ENCODE data around the gene MYBPC2.
A peak's percentile ranks its signal among the peaks of the same experiment; 100 is the strongest.

The MYBPC2 gene

DNA sequence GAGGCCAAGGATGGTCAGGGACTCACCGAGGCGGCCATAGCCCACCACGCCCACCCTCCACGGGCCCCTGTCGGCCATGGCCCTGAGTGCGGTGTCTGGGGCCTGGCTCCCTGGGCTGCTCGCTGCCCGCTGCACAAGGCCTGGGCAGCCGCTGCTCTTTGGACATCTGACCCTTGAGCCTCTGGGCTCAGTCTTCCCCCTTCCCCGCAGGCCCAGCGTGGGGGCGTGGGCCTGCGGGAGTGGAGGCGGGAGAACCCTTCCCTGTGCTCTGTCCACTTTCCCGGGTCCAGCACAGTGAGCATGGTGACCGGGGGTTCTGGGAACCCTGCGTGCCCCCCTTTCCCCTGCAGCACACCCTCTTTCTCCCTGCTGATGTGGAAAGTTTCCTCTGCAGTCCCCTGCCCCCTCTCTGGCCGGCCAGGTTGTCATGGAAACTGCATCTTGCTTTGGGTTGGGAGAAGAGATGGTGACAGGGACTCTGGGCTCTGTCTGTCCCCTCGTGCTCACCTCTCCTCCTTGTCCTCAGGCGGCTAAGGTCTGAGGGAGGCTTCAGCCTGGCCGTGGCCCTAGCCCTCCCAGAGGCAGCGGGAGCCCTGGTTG lies 81.2 kb downstream of the MYBPC2 start, which contains the start of gene ASPDH:
ASPDH (minus strand) TSS at position 168 of the 600 bp plus-strand sequence; CDS start at position 78, 90 bp downstream.
- peak; percentile 29 for DNase-seq (ENCODE audit: low spot score)

DNA sequence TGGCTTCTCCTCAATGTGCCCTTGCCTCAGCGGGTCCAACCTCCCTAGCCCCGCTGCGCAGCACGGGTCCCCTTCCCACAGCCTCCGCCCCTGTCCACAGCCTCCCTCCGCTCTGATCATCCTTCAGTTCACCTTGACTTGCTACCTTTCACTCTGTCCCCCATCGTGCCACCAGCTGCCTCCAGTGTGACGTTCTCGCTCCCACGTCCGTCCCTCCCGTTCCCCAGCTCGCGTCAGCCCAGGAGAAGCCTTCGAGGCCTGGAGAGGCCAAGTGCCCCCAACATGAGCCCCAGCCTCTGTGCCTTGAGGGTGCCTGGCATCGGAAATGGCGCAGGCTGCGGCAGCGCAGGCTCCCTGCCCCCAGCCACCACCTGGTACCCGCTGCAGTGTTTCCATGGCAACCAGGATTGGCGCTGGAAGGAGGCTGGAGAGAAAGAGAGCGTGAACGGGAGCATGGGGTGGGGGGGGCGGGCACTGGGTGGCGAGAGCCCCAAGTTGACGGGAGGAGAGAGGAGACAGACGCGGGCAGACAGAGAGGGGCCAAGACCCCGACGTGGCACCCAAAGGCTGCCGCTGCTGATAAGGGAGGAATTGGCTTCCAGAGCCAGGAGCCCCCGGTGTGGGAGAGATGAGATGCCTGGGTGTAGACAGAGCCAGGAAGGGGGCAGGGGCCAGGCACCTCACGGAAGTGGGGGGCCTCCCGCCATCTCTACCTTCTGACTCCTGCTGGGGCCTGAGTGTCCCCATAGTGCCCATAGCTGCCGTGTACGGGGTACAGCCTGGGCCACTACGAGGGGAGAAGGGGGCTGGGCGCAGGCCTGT lies 81.9 kb downstream of the MYBPC2 start:
- peak; percentile 66 for DNase-seq (ENCODE audit: low spot score)

DNA sequence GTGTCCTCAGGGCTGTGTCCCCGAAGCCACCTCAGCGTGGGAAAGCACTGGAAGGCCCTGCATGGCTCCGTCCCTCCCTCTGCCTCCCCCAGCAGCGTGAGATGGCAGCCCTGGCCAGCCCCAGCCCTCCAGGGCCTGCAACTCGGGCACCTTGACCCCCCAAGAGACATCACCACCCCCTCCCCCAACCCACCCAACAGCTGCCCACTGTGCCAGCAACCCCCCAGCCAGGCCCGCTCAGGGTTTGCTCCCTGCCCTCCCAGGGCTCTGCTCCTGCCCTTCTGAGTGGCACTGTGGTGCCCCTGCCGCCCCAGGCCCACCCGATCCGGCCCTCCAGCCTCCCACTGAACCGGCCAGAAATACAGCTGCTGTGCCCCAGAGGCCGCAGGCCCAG lies 82.5 kb downstream of the MYBPC2 start:
- DNase-seq (ENCODE audit: low spot score), result no peak

Data from SK-N-DZ (cell line).